Suprapubic skin (tissue), 3 donors: ENCODE data around the gene CEACAM16.

ENCODE experiments used
- CTCF ChIP-seq, 2 donors: fragments of 200-600 bp in 1 of 2; fragments of 450-650 bp in 1 of 2; sonication (generic) in 1 of 2; IDR thresholded peaks; one replicate each; pipeline ENCODE4 v1.5.1; 2016 to 2019; ENCODE audit warnings: antibody characterized with exemption in 2 of 2, mild to moderate bottlenecking in 1 of 2, moderate library complexity in 1 of 2
- EP300 ChIP-seq: sonication (generic); formaldehyde crosslinking; IDR thresholded peaks from one replicate; pipeline ENCODE4 v1.6.1; 2017; ENCODE audit warnings: antibody characterized with exemption
- POLR2A ChIP-seq, 2 donors: fragments of 450-650 bp; IDR thresholded peaks; one replicate each; pipeline ENCODE4 v1.6.1; 2017; ENCODE audit warnings: antibody characterized with exemption in 2 of 2, mild to moderate bottlenecking in 2 of 2, moderate library complexity in 2 of 2

GRCh38 chr19:44694184-44694579 is 4.8 kb upstream of the CEACAM16 start:
- TF ChIP-seq EP300 (no peak), CTCF (IDR thresholded peaks at IDR 0.05) (no peak), POLR2A (IDR thresholded peaks at IDR 0.05) (no peak)
